Ishikawa (cell line): Measurements from ENCODE around the gene SCFD1.

Experiments
- CEBPB ChIP-seq: IDR thresholded peaks from 2 replicates; pipeline ENCODE4 v1.6.1; 2012
- CREB1 ChIP-seq: IDR thresholded peaks from 2 replicates; pipeline ENCODE4 v1.6.1; 2012; ENCODE audit warnings: low read depth
- EGR1 ChIP-seq: IDR thresholded peaks from 2 replicates; pipeline ENCODE4 v1.6.1; 2012
- EP300 ChIP-seq: IDR thresholded peaks from 2 replicates; pipeline ENCODE4 v1.6.1; 2012; ENCODE audit warnings: borderline replicate concordance
- FOXM1 ChIP-seq: IDR thresholded peaks from 2 replicates; pipeline ENCODE4 v1.6.1; 2012; ENCODE audit warnings: low read depth, borderline replicate concordance
- MAX ChIP-seq: IDR thresholded peaks from 2 replicates; pipeline ENCODE4 v1.6.1; 2012
- NFIC ChIP-seq: IDR thresholded peaks from 2 replicates; pipeline ENCODE4 v1.6.1; 2012
- RAD21 ChIP-seq: IDR thresholded peaks from 2 replicates; pipeline ENCODE4 v1.6.1; 2012; ENCODE audit warnings: low read depth
- REST ChIP-seq: IDR thresholded peaks from 2 replicates; pipeline ENCODE4 v1.6.1; 2012; ENCODE audit warnings: low read depth, mild to moderate bottlenecking
- TAF1 ChIP-seq: IDR thresholded peaks from 2 replicates; pipeline ENCODE4 v1.6.1; 2012; ENCODE audit warnings: low read depth, mild to moderate bottlenecking
- TCF12 ChIP-seq: IDR thresholded peaks from 2 replicates; pipeline ENCODE4 v1.6.1; 2012; ENCODE audit warnings: low read depth
- TEAD4 ChIP-seq: IDR thresholded peaks from 2 replicates; pipeline ENCODE4 v1.6.1; 2012
- YY1 ChIP-seq: IDR thresholded peaks from 2 replicates; pipeline ENCODE4 v1.6.1; 2012; ENCODE audit warnings: low read depth
- ZBTB7A ChIP-seq: IDR thresholded peaks from 2 replicates; pipeline ENCODE4 v1.6.1; 2012; ENCODE audit warnings: low read depth

Gene SCFD1

GRCh38 chr14:30610787-30611343, 11.3 kb upstream of the SCFD1 start:
- peak; percentile 83 for TF ChIP-seq NFIC
- 0 out of 2 replicates have a peak, but pooled peaks have one; percentile 5 for TF ChIP-seq CEBPB
- peak; percentile 41 for TF ChIP-seq RAD21
- peak; percentile 51 for TF ChIP-seq TEAD4
- no peak for TF ChIP-seq TAF1
- no peak for TF ChIP-seq EP300
- peak; percentile 27; the same call in 1 of the 2 replicates for TF ChIP-seq YY1

GRCh38 chr14:30614155-30614554, 8.0 kb upstream of the SCFD1 start:
- TF ChIP-seq MAX (no peak), RAD21 (no peak), CREB1 (no peak), EGR1 (no peak), TCF12 (no peak), NFIC (no peak)

- TF ChIP-seq CEBPB (no peak), TAF1 (no peak), CREB1 (no peak), NFIC (no peak), ZBTB7A (no peak), EGR1 (no peak)
Observed at GRCh38 chr14:30620178-30620577, 1.9 kb upstream of the SCFD1 start.

GRCh38 chr14:30621354-30621939, 672 bp upstream of the SCFD1 start:
- TF ChIP-seq EP300 = no peak
- TF ChIP-seq RAD21 = no peak
- no peak for TF ChIP-seq TAF1
- TF ChIP-seq NFIC = no peak
- no peak for TF ChIP-seq FOXM1
- TF ChIP-seq EGR1 = no peak
- TF ChIP-seq CEBPB = no peak
- no peak for TF ChIP-seq TEAD4
- TF ChIP-seq REST = no peak

- TF ChIP-seq EP300 (no peak), FOXM1 (no peak), CREB1 (no peak), ZBTB7A (no peak), TEAD4 (no peak), TCF12 (no peak), RAD21 (no peak)
Observed at GRCh38 chr14:30623412-30624131, 1.5 kb downstream of the SCFD1 start.

GRCh38 chr14:30624132-30624423, 2.0 kb downstream of the SCFD1 start:
- TF ChIP-seq CREB1 (no peak), EGR1 (no peak), CEBPB (no peak), RAD21 (no peak), TCF12 (no peak), FOXM1 (no peak), NFIC (no peak), TEAD4 (no peak), REST (no peak), MAX (no peak), TAF1 (no peak)

GRCh38 chr14:30625533-30625932, 3.4 kb downstream of the SCFD1 start:
- TF ChIP-seq FOXM1 = no peak
